B cell (primary cell): Measurements from ENCODE around the gene ANKRD34A. TPM values are rescaled to one million over a fixed set of nuclear protein-coding genes. Genes with fewer than 3 reads are reported as not detected.

Experiments
- ATAC-seq: fragments of 200-7000 bp; cut with Tn5 transposase; one replicate; pipeline ENCODE4 v1.10.0; 2021; ENCODE audit warnings: low read depth, mild to moderate bottlenecking, moderate number of reproducible peaks, moderate library complexity
- CTCF ChIA-PET: fragments of 350-600 bp; sonication (Branson Sonifier 250); formaldehyde crosslinking; loops from one replicate; lab custom pipeline; 2021; ENCODE audit warnings: antibody characterized with exemption, inconsistent platforms; lab: Charles Lee
- POLR2A ChIA-PET: fragments of 350-600 bp; sonication (Branson Sonifier 250); formaldehyde crosslinking; loops from one replicate; lab custom pipeline; 2021; ENCODE audit warnings: antibody characterized with exemption; lab: Charles Lee
- DNase-seq: peaks from one replicate; pipeline ENCODE4 v3.0.0; 2013
- H2AFZ ChIP-seq: 2 replicates; pipeline ENCODE4 v1.6.1; 2012; ENCODE audit warnings: mild to moderate bottlenecking, low read depth, low read length; ENCODE audit not compliant: insufficient read depth, poor library complexity, severe bottlenecking
- H3K27ac ChIP-seq, 2 donors: 1 replicate in 1 of 2; 2 replicates in 1 of 2; pipeline ENCODE4 v1.5.1; 2012 to 2013; ENCODE audit warnings: low read length in 2 of 2, mild to moderate bottlenecking in 2 of 2, moderate library complexity in 1 of 2
- H3K27me3 ChIP-seq, 4 experiments: fragments of 200-600 bp in 1 of 4; sonication (generic) in 1 of 4; replicated peaks in 1 of 4; 1 replicate in 2 of 4; 2 replicates in 2 of 4; pipeline versions ENCODE4 v1.6.1 to v1.7.0; 2013 to 2016; ENCODE audit warnings: low read length in 3 of 4, mild to moderate bottlenecking in 2 of 4, mixed read lengths in 1 of 4, moderate library complexity in 1 of 4; ENCODE audit not compliant: insufficient read depth in 4 of 4, control insufficient read depth in 3 of 4; ENCODE audit errors: control extremely low read depth in 1 of 4
- H3K36me3 ChIP-seq, 2 experiments: replicated peaks in 1 of 2; 1 replicate in 1 of 2; 2 replicates in 1 of 2; pipeline versions ENCODE4 v1.6.1 to v1.7.1; 2013; ENCODE audit warnings: low read length in 1 of 2; ENCODE audit not compliant: insufficient read depth in 2 of 2, control insufficient read depth in 1 of 2; ENCODE audit errors: control extremely low read depth in 1 of 2, extremely low read depth in 1 of 2
- H3K4me1 ChIP-seq, 2 donors: fragments of 200-600 bp in 1 of 2; sonication (generic) in 1 of 2; 1 replicate in 1 of 2; 2 replicates in 1 of 2; pipeline versions ENCODE4 v1.5.1 to v1.6.1; 2013 to 2017; ENCODE audit warnings: low read length in 2 of 2; ENCODE audit not compliant: control insufficient read depth in 2 of 2, insufficient read depth in 2 of 2
- H3K4me2 ChIP-seq: replicated peaks from 2 replicates; pipeline ENCODE3; 2012; ENCODE audit warnings: mild to moderate bottlenecking, low read depth, low read length; ENCODE audit not compliant: poor library complexity, severe bottlenecking
- H3K4me3 ChIP-seq, 5 experiments: fragments of 200-600 bp in 1 of 5; sonication (generic) in 1 of 5; 1 replicate in 3 of 5; 2 replicates in 2 of 5; pipeline versions ENCODE4 v1.5.1 to v1.7.0; 2011 to 2016; ENCODE audit warnings: low read length in 4 of 5, mild to moderate bottlenecking in 4 of 5, low read depth in 2 of 5, control low read depth in 1 of 5, moderate library complexity in 1 of 5; ENCODE audit not compliant: insufficient read depth in 1 of 5; ENCODE audit errors: control extremely low read depth in 1 of 5, extremely low read depth in 1 of 5
- H3K79me2 ChIP-seq: fragments of 200-600 bp; sonication (generic); one replicate; pipeline ENCODE4 v1.6.0; 2016; ENCODE audit warnings: low read length; ENCODE audit not compliant: control insufficient read depth, insufficient read depth
- H3K9ac ChIP-seq: fragments of 200-600 bp; sonication (generic); 2 replicates; pipeline ENCODE4 v1.6.1; 2017; ENCODE audit warnings: mild to moderate bottlenecking, low read length, moderate library complexity
- H3K9me3 ChIP-seq, 3 donors: one replicate each; pipeline versions ENCODE4 v1.6.1 to v1.7.1; 2013; ENCODE audit warnings: low read length in 2 of 3; ENCODE audit not compliant: control insufficient read depth in 2 of 3, insufficient read depth in 1 of 3; ENCODE audit errors: control extremely low read depth in 1 of 3
- H4K20me1 ChIP-seq: 2 replicates; pipeline ENCODE4 v1.6.0; 2012; ENCODE audit warnings: mild to moderate bottlenecking, low read length; ENCODE audit not compliant: insufficient read depth, control insufficient read depth, poor library complexity, severe bottlenecking
- H3K27ac Mint-ChIP-seq: one replicate; pipeline ENCODE4 v1.8.0; 2021; ENCODE audit warnings: mixed read lengths
- H3K27me3 Mint-ChIP-seq: one replicate; pipeline ENCODE4 v1.8.0; 2021; ENCODE audit warnings: mixed read lengths
- H3K4me1 Mint-ChIP-seq: one replicate; pipeline ENCODE4 v1.8.0; 2021; ENCODE audit warnings: mixed read lengths
- H3K4me3 Mint-ChIP-seq: one replicate; pipeline ENCODE4 v1.8.0; 2021; ENCODE audit warnings: mixed read lengths
- H3K9me3 Mint-ChIP-seq: one replicate; pipeline ENCODE4 v1.8.0; 2022; ENCODE audit warnings: mixed read lengths; ENCODE audit not compliant: insufficient read depth
- CTCF ChIP-seq: fragments of 200-600 bp; IDR thresholded peaks from one replicate; pipeline ENCODE4 v1.8.0; 2022; ENCODE audit warnings: antibody characterized with exemption, mild to moderate bottlenecking
- EZH2 ChIP-seq: IDR thresholded peaks from 2 replicates; pipeline ENCODE4 v1.6.1; 2012; ENCODE audit warnings: borderline replicate concordance, low read depth, mild to moderate bottlenecking, moderate library complexity, low read length; ENCODE audit not compliant: insufficient read depth, poor library complexity, severe bottlenecking
- WGBS: methylation state at CpG from one replicate; pipeline ENCODE4 v1.1.5; 2013; ENCODE audit warnings: missing lambda C conversion rate; ENCODE audit not compliant: insufficient coverage; 5-methylcytosine and 5-hydroxymethylcytosine counted together
- intact Hi-C: fragments of 100-400 bp; cut with micrococcal nuclease; formaldehyde crosslinking; loops from one replicate; pipeline ENCODE4 v1.10.0; 2022
- polyA plus RNA-seq: library from polyadenylated mRNA; depleted of rRNA; stranded (reverse); fragments of >200 nt; gene quantifications from 2 replicates; pipeline ENCODE4 v1.2.3, GENCODE V29; 2012
- total RNA-seq, 2 donors: library from RNA; stranded (reverse); fragments of 120-200 nt in 1 of 2; gene quantifications; 1 replicate in 1 of 2; 2 replicates in 1 of 2; pipeline versions ENCODE4 v1.2.3 to v1.2.4, GENCODE V29; 2013 to 2022

The ANKRD34A gene
- total and polyA plus RNA-seq, 2 donors (not counting 1 experiment from before 2014, with no cell fraction given), result 0.86 to 1.8 TPM

DNA sequence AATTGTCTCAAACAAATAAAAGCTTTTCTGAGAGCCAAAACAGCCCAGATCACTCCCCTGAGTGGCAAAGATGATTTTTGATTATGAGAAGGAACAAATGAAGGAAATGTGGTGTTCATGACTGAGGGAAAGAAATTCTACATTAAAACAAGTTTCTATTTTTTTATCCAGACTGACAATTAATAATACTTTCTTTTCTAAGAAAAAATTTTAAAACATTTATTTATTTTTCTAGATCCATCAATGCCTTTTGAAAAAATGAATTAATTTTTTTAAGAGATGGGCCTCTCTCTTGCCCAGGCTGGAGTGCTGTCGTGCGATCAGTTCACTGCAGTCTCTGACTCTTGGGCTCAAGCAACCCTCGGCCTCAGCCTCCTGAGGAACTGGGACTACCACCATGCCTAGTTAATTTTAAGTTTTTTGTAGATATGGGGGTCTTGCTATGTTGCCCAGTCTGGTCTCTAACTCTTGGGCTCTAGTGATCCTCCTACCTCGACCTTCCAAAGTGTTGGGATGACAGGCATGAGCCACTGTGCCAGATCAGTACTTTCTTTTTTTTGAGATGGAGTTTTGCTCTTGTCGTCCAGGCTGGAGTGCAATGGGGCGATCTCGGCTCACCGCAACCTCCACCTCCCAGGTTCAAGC, 43.2 kb upstream of the ANKRD34A start:
- Histone ChIP-seq H3K36me3 (no peaks in the 10 kb centered on the region), H3K79me2 (peaks cover 17% of the 10 kb centered on the region), H2AFZ (peak overlapping the region; percentile 58), H3K4me3 (no peak overlapping the region), H3K4me1 (peaks cover 13 to 24% of the 10 kb centered on the region in 2 donors), H3K9ac (no peak overlapping the region), H3K27me3 (no peaks in the 10 kb centered on the region), H3K9me3 (no peaks in the 10 kb centered on the region), H3K4me2 (no peak overlapping the region), H3K27ac (peak overlapping the region in 1 of 2 donors; percentile 83), H4K20me1 (no peaks in the 10 kb centered on the region)
- ChIA-PET POLR2A (interaction anchor here (0.6 to 2.7 kb wide), 8 partner anchors 10 to 80 kb away, joined by 3 to 42 read pairs (median 4); partner anchors contain the start of genes RBM8A and TXNIP), CTCF (interaction anchor here (0.6 to 13.6 kb wide), 17 partner anchors 11 to 167 kb away, joined by 3 to 361 read pairs (median 5); partner anchors contain the start of genes ANKRD34A, LIX1L, NUDT17 and PIAS3)
- ATAC-seq, result no peak
- intact Hi-C loops, result loop anchor here (1.0 kb wide), 2 partner anchors 10 to 30 kb away; no protein-coding TSS in a partner anchor
- Mint-ChIP-seq H3K9me3 (no peaks in the 10 kb centered on the region), H3K27me3 (no peaks in the 10 kb centered on the region), H3K27ac (peak overlapping the region; percentile 95), H3K4me3 (no peak overlapping the region), H3K4me1 (peaks cover 22% of the 10 kb centered on the region)
- no peak for DNase-seq
- TF ChIP-seq CTCF (peak; percentile 18), EZH2 (no peak)
- 100% methylated on average over 2 of the region's 8 CpGs for WGBS

DNA sequence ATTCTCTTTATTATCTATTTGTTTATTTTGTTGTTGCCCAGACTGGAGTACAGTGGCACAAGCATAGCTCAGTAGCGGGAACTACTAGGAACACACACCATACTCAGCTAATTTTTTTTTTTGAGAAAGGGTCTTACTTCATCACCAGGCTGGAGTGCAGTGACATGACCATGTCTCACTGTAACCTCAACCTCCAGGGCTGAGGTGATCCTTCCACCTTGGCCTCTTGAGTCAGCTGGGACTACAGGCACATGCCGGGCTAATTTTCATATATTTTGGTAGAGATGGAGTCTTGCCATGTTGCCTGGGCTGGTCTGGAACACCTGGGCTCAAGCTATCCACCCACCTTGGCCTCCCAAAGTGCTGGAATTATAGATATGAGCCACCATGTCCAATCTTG, 37.3 kb upstream of the ANKRD34A start:
- H3K9me3 Mint-ChIP-seq, result no peaks in the 10 kb centered on the region
- intact Hi-C loops, result no loop called here
- peak overlapping the region in 1 of 2 donors; percentile 61 for H3K27ac ChIP-seq
- no peaks in the 10 kb centered on the region for H3K27me3 ChIP-seq
- WGBS, result 100% methylated on average over 1 of the region's 2 CpGs
- ATAC-seq, result no peak
- H3K4me2 ChIP-seq, result peak overlapping the region; percentile 32
- no peaks in the 10 kb centered on the region for H3K9me3 ChIP-seq
- H3K4me1 ChIP-seq, result peaks cover 47 to 54% of the 10 kb centered on the region in 2 donors
- no peak overlapping the region for H2AFZ ChIP-seq
- POLR2A ChIA-PET, result interaction anchor here (0.6 to 1.9 kb wide), 4 partner anchors 13 to 1437 kb away, joined by 3 to 14 read pairs (median 4); partner anchors contain the start of gene LIX1L
- H3K79me2 ChIP-seq, result peaks cover 27% of the 10 kb centered on the region
- no peak overlapping the region for H3K4me3 Mint-ChIP-seq
- DNase-seq, result no peak
- CTCF ChIA-PET, result interaction anchor here (1.3 to 4.2 kb wide), 3 partner anchors 8 to 29 kb away, joined by 3 to 46 read pairs (median 4); no protein-coding TSS in a partner anchor
- no peak overlapping the region for H3K4me3 ChIP-seq
- no peaks in the 10 kb centered on the region for H4K20me1 ChIP-seq
- peaks cover 60% of the 10 kb centered on the region for H3K4me1 Mint-ChIP-seq
- H3K27me3 Mint-ChIP-seq, result no peaks in the 10 kb centered on the region
- no peak overlapping the region for H3K9ac ChIP-seq
- TF ChIP-seq CTCF, result no peak
- TF ChIP-seq EZH2, result no peak
- H3K27ac Mint-ChIP-seq, result peak overlapping the region; percentile 62
- no peaks in the 10 kb centered on the region for H3K36me3 ChIP-seq
